Measurements from ENCODE around the gene OR4E1. TPM values are rescaled to one million over a fixed set of nuclear protein-coding genes. Genes with fewer than 3 reads are reported as not detected.

Gene OR4E1
- total RNA-seq, 4 donors from 2014 or later: not detected

Small RNAs within 50 kb of the gene (small RNA-seq; reads per million reads assigned to genes)
- not detected for gene AC243972.3

Other genes starting within 250 kb of the OR4E1 start
- 10 to 100 TPM; 46.9 to 60.5 (median 53.1) TPM for gene CHD8, start 217.7 kb downstream of the OR4E1 start, total RNA-seq
- gene RAB2B, start 196.9 kb downstream of the OR4E1 start, total RNA-seq: 10 to 100 TPM; 19.6 to 31.1 (median 23.4) TPM
- 10 to 100 TPM; 46.4 to 57.6 (median 49.2) TPM for gene TOX4, start 196.6 kb downstream of the OR4E1 start, total RNA-seq
- gene METTL3, start 162.5 kb downstream of the OR4E1 start, total RNA-seq: 10 to 100 TPM; 29.8 to 46.9 (median 40.1) TPM
- gene SALL2, start 147.5 kb downstream of the OR4E1 start, total RNA-seq: 1 to 10 TPM in 3 of 4 donors, under 1 TPM in 1; 0.65 to 6.6 (median 3.6) TPM
- gene OR10G3, start 93.7 kb downstream of the OR4E1 start, total RNA-seq: not detected
- gene OR10G2, start 38.9 kb downstream of the OR4E1 start, total RNA-seq: not detected
- not detected for gene OR4E2, start 20.0 kb downstream of the OR4E1 start, total RNA-seq

Data from subcutaneous adipose tissue (tissue), 4 donors.